Prostate gland (tissue), 2 donors: ENCODE results near the gene MMP11. TPM values are rescaled to one million over a fixed set of nuclear protein-coding genes. Genes with fewer than 3 reads are reported as not detected.

Source experiments
- DNase-seq: peaks from one replicate; pipeline ENCODE4 v3.0.0-alpha.2; 2019; ENCODE audit warnings: low spot score
- H3K27ac ChIP-seq, 2 donors: fragments of 200-600 bp; sonication (generic); 2 replicates each; pipeline ENCODE4 v1.5.1; 2017 to 2019
- H3K27me3 ChIP-seq: fragments of 200-600 bp; sonication (generic); replicated peaks from 2 replicates; pipeline ENCODE4 v1.5.1; 2019; ENCODE audit not compliant: insufficient read depth
- H3K36me3 ChIP-seq, 2 donors: fragments of 200-600 bp; sonication (generic); 1 replicate in 1 of 2; 2 replicates in 1 of 2; pipeline versions ENCODE4 v1.5.1 to v1.8.1; 2017 to 2019
- H3K4me1 ChIP-seq: fragments of 200-600 bp; sonication (generic); replicated peaks from 2 replicates; pipeline ENCODE4 v1.5.1; 2019
- H3K4me3 ChIP-seq, 2 donors: fragments of 200-600 bp; sonication (generic); 2 replicates each; pipeline ENCODE4 v1.5.1; 2017 to 2019
- H3K9me3 ChIP-seq: fragments of 200-600 bp; sonication (generic); 2 replicates; pipeline ENCODE4 v1.5.1; 2017
- CTCF ChIP-seq, 4 experiments: fragments of 200-600 bp in 2 of 4; fragments of 450-650 bp in 2 of 4; sonication (generic) in 2 of 4; IDR thresholded peaks; 1 replicate in 3 of 4; 2 replicates in 1 of 4; pipeline ENCODE4 v1.5.1; 2016 to 2019; ENCODE audit warnings: antibody characterized with exemption in 4 of 4, mild to moderate bottlenecking in 2 of 4, moderate library complexity in 2 of 4
- POLR2A ChIP-seq: fragments of 450-650 bp; IDR thresholded peaks from one replicate; pipeline ENCODE4 v1.6.1; 2016; ENCODE audit warnings: antibody characterized with exemption, mild to moderate bottlenecking
- POLR2AphosphoS5 ChIP-seq: sonication (generic); formaldehyde crosslinking; IDR thresholded peaks from one replicate; pipeline ENCODE4 v1.6.1; 2017; ENCODE audit warnings: antibody characterized with exemption
- WGBS: methylation state at CpG from one replicate; pipeline ENCODE4 v1.1.5; 2018; 5-methylcytosine and 5-hydroxymethylcytosine counted together
- intact Hi-C: fragments of 100-400 bp; cut with DNase I; formaldehyde crosslinking; loops from one replicate; pipeline ENCODE4 v1.14.2; 2022
- total RNA-seq, 2 donors: library from RNA; depleted of rRNA; stranded (reverse); fragments of >200 nt; gene quantifications; one replicate each; pipeline ENCODE4 v1.1.0, GENCODE V29; 2016

MMP11 gene
- total RNA-seq, 2 donors from 2014 or later, result 6.3 to 26.6 TPM

GRCh38 chr22:23829845-23830372 is 57.3 kb downstream of the MMP11 start:
- WGBS, result 87% methylated on average over 7 of the region's 7 CpGs
- TF ChIP-seq CTCF (IDR thresholded peaks at IDR 0.05), result no peak
- TF ChIP-seq POLR2A, result no peak
- TF ChIP-seq POLR2AphosphoS5, result no peak
- intact Hi-C loops, result loop anchor here (10.0 kb wide), 1 partner anchor 395 kb away; no protein-coding TSS in a partner anchor
- Histone ChIP-seq H3K4me3 (no peak overlapping the region), H3K27ac (no peak overlapping the region), H3K36me3 (no peaks in the 10 kb centered on the region), H3K27me3 (no peaks in the 10 kb centered on the region), H3K4me1 (no peaks in the 10 kb centered on the region), H3K9me3 (no peaks in the 10 kb centered on the region)
- no peak for DNase-seq

GRCh38 chr22:23831261-23831660 is 58.6 kb downstream of the MMP11 start:
- H3K27me3 ChIP-seq, result no peaks in the 10 kb centered on the region
- no peak overlapping the region for H3K4me3 ChIP-seq
- no peaks in the 10 kb centered on the region for H3K9me3 ChIP-seq
- no peaks in the 10 kb centered on the region for H3K4me1 ChIP-seq
- whole genome bisulfite sequencing, result 87% methylated on average over 8 of the region's 8 CpGs
- no peak overlapping the region for H3K27ac ChIP-seq
- TF ChIP-seq POLR2A (no peak), CTCF (IDR thresholded peaks at IDR 0.05) (no peak), POLR2AphosphoS5 (no peak)
- no peaks in the 10 kb centered on the region for H3K36me3 ChIP-seq
- intact Hi-C loops, result loop anchor here (10.0 kb wide), 1 partner anchor 396 kb away; no protein-coding TSS in a partner anchor
- no peak for DNase-seq

GRCh38 chr22:23831781-23832180 is 59.1 kb downstream of the MMP11 start:
- Histone ChIP-seq H3K4me1 (no peaks in the 10 kb centered on the region), H3K27ac (no peak overlapping the region), H3K27me3 (no peaks in the 10 kb centered on the region), H3K4me3 (no peak overlapping the region), H3K36me3 (no peaks in the 10 kb centered on the region), H3K9me3 (no peaks in the 10 kb centered on the region)
- 85% methylated on average over 10 of the region's 10 CpGs for WGBS
- TF ChIP-seq POLR2AphosphoS5, result no peak
- no peak for TF ChIP-seq POLR2A
- TF ChIP-seq CTCF (IDR thresholded peaks at IDR 0.05), result no peak
- intact Hi-C loops, result loop anchor here (10.0 kb wide), 1 partner anchor 397 kb away; no protein-coding TSS in a partner anchor
- DNase-seq, result no peak

- Histone ChIP-seq H3K9me3 (no peaks in the 10 kb centered on the region), H3K27me3 (no peaks in the 10 kb centered on the region), H3K36me3 (no peaks in the 10 kb centered on the region), H3K27ac (no peak overlapping the region), H3K4me3 (no peak overlapping the region), H3K4me1 (no peaks in the 10 kb centered on the region)
- no peak for TF ChIP-seq POLR2A
- TF ChIP-seq POLR2AphosphoS5, result no peak
- TF ChIP-seq CTCF (IDR thresholded peaks at IDR 0.05), result no peak
- intact Hi-C loops, result loop anchor here (10.0 kb wide), 1 partner anchor 398 kb away; no protein-coding TSS in a partner anchor
- no peak for DNase-seq
- 72% methylated on average over 11 of the region's 11 CpGs for WGBS
Measured at GRCh38 chr22:23832226-23833016, 59.8 kb downstream of the MMP11 start.
